Measurements from ENCODE around the gene ATG5.

- TF ChIP-seq CTCF (optimal IDR thresholded peaks at IDR 0.05 in 1 of 3, IDR thresholded peaks at IDR 0.05 in 1 of 3, conservative IDR thresholded peaks at IDR 0.05 in 1 of 3; ENCODE audit: extremely low read depth in 1 of 3, insufficient read depth in 2 of 3, low read length in 3 of 3) (no peak), EZH2 (IDR thresholded peaks at IDR 0.05; ENCODE audit: low read length) (no peak)
Observed at GRCh38 chr6:106187424-106187982, 138.1 kb downstream of the ATG5 start.

Data from keratinocyte (primary cell).